ENCODE measurements around the gene IL1RAPL2.

Gene IL1RAPL2

GRCh38 chrX:105608745-105609144 lies 1042.7 kb downstream of the IL1RAPL2 start:
- no peak for TF ChIP-seq ZFP69B (tag by site-specific recombination; IDR thresholded peaks at IDR 0.05)
- TF ChIP-seq ELK4 (IDR thresholded peaks at IDR 0.05; ENCODE audit: borderline replicate concordance, low read depth, low read length) = no peak
- no peak for TF ChIP-seq INSM2 (tag by site-specific recombination; IDR thresholded peaks at IDR 0.05)
- TF ChIP-seq ZNF701 (tag by site-specific recombination; IDR thresholded peaks at IDR 0.05) = no peak
- TF ChIP-seq ZNF510 (tag by site-specific recombination; IDR thresholded peaks at IDR 0.05; ENCODE audit: insufficient replicate concordance) = no peak
- no peak for TF ChIP-seq ZNF394 (tag by site-specific recombination; IDR thresholded peaks at IDR 0.05; ENCODE audit: borderline replicate concordance)
- TF ChIP-seq ZNF768 (tag by site-specific recombination; IDR thresholded peaks at IDR 0.05) = no peak
- no peak for TF ChIP-seq ZNF221 (tag by site-specific recombination; IDR thresholded peaks at IDR 0.05; ENCODE audit: borderline replicate concordance)
- TF ChIP-seq TCF7L2 (IDR thresholded peaks at IDR 0.05; ENCODE audit: borderline replicate concordance, low read depth, low read length) = no peak
- TF ChIP-seq ZNF341 (tag by site-specific recombination; IDR thresholded peaks at IDR 0.05; ENCODE audit: low read depth) = no peak
- no peak for TF ChIP-seq ZNF133 (tag by site-specific recombination; IDR thresholded peaks at IDR 0.05)
- TF ChIP-seq PRDM1 (tag by site-specific recombination; IDR thresholded peaks at IDR 0.05) = no peak
- TF ChIP-seq ZNF169 (tag by site-specific recombination; IDR thresholded peaks at IDR 0.05) = no peak
- Histone ChIP-seq H3K9me3 (ENCODE audit: control insufficient read depth, insufficient read depth, low read depth, low read length) (no peaks in the 10 kb centered on the region), H3K36me3 (ENCODE audit: control insufficient read depth in 2 of 2, insufficient read depth in 1 of 2, low read length in 2 of 2) (no peaks in the 10 kb centered on the region), H3K4me3 (ENCODE audit: low read depth, low read length) (no peak overlapping the region), H3K27ac (ENCODE audit: extremely low read depth, low read depth, low read length) (no peak overlapping the region), H3K4me1 (ENCODE audit: control insufficient read depth, insufficient read depth, low read length) (no peaks in the 10 kb centered on the region)
- CTCF ChIA-PET = no interaction called here
- POLR2A ChIA-PET = no interaction called here

- H3K4me3 ChIP-seq (ENCODE audit: low read depth, low read length) = no peak overlapping the region
- no peaks in the 10 kb centered on the region for H3K4me1 ChIP-seq (ENCODE audit: control insufficient read depth, insufficient read depth, low read length)
- POLR2A ChIA-PET = no interaction called here
- CTCF ChIA-PET = no interaction called here
- no peaks in the 10 kb centered on the region for H3K9me3 ChIP-seq (ENCODE audit: control insufficient read depth, insufficient read depth, low read depth, low read length)
- no peak overlapping the region for H3K27ac ChIP-seq (ENCODE audit: extremely low read depth, low read depth, low read length)
- TF ChIP-seq ZNF274 (IDR thresholded peaks at IDR 0.05; ENCODE audit: low read length) (no peak), ZNF274 (tag by site-specific recombination; IDR thresholded peaks at IDR 0.05; ENCODE audit: borderline replicate concordance) (no peak), ZBTB6 (tag by site-specific recombination; IDR thresholded peaks at IDR 0.05) (no peak), ZNF510 (tag by site-specific recombination; IDR thresholded peaks at IDR 0.05; ENCODE audit: insufficient replicate concordance) (no peak)
- no peaks in the 10 kb centered on the region for H3K36me3 ChIP-seq (ENCODE audit: control insufficient read depth in 2 of 2, insufficient read depth in 1 of 2, low read length in 2 of 2)
Observed at GRCh38 chrX:105609530-105609929, 1043.5 kb downstream of the IL1RAPL2 start.

- ChIA-PET CTCF (no interaction called here), POLR2A (no interaction called here)
- H3K4me3 ChIP-seq (ENCODE audit: low read depth, low read length) = no peak overlapping the region
- TF ChIP-seq IKZF3 (tag by site-specific recombination; IDR thresholded peaks at IDR 0.05) (no peak), WT1 (tag by site-specific recombination; IDR thresholded peaks at IDR 0.05) (no peak), PBX3 (CRISPR knock-in tag; IDR thresholded peaks at IDR 0.05) (no peak), ZBTB20 (tag by site-specific recombination; IDR thresholded peaks at IDR 0.05) (no peak), MEIS1 (CRISPR knock-in tag; IDR thresholded peaks at IDR 0.05; ENCODE audit: borderline replicate concordance) (no peak), ZBTB49 (tag by site-specific recombination; IDR thresholded peaks at IDR 0.05; ENCODE audit: low read depth) (no peak), HIC1 (tag by site-specific recombination; IDR thresholded peaks at IDR 0.05) (no peak)
Observed at GRCh38 chrX:105610411-105610810, 1044.4 kb downstream of the IL1RAPL2 start.

More at GRCh38 chrX:105610411-105610810, 1044.4 kb downstream of the IL1RAPL2 start:
- Histone ChIP-seq H3K27ac (ENCODE audit: extremely low read depth, low read depth, low read length) (no peak overlapping the region), H3K4me1 (ENCODE audit: control insufficient read depth, insufficient read depth, low read length) (no peaks in the 10 kb centered on the region), H3K36me3 (ENCODE audit: control insufficient read depth in 2 of 2, insufficient read depth in 1 of 2, low read length in 2 of 2) (no peaks in the 10 kb centered on the region), H3K9me3 (ENCODE audit: control insufficient read depth, insufficient read depth, low read depth, low read length) (no peaks in the 10 kb centered on the region)

Measured in HEK293 (cell line).